CD4-positive, alpha-beta T cell (primary cell): ENCODE results near the gene PTPRCAP. TPM values are rescaled to one million over a fixed set of nuclear protein-coding genes. Genes with fewer than 3 reads are reported as not detected.

Source experiments
- ATAC-seq: fragments of 200-7000 bp; cut with Tn5 transposase; one replicate; pipeline ENCODE4 v1.10.0; 2022; ENCODE audit warnings: mild to moderate bottlenecking; ENCODE audit not compliant: poor library complexity
- CTCF ChIA-PET: fragments of 350-600 bp; sonication (Branson Sonifier 250); formaldehyde crosslinking; loops from one replicate; lab custom pipeline; 2021; ENCODE audit warnings: antibody characterized with exemption, inconsistent platforms; lab: Charles Lee
- POLR2A ChIA-PET: fragments of 350-600 bp; sonication (Branson Sonifier 250); formaldehyde crosslinking; loops from one replicate; lab custom pipeline; 2021; ENCODE audit warnings: antibody characterized with exemption, inconsistent platforms; lab: Charles Lee
- DNase-seq, 14 experiments: peaks; one replicate each; pipeline ENCODE4 v3.0.0-alpha.2; 2013 to 2020; ENCODE audit warnings: mixed read lengths in 2 of 14
- H3K27ac ChIP-seq, 2 donors: one replicate each; pipeline versions ENCODE4 v1.5.1 to v1.7.0; 2013; ENCODE audit warnings: low read length in 2 of 2, low read depth in 1 of 2, mild to moderate bottlenecking in 1 of 2
- H3K27me3 ChIP-seq, 2 experiments: 1 replicate in 1 of 2; 2 replicates in 1 of 2; pipeline versions ENCODE4 v1.6.1 to v1.7.0; 2013; ENCODE audit warnings: low read length in 2 of 2, control low read depth in 1 of 2, mild to moderate bottlenecking in 1 of 2, moderate library complexity in 1 of 2; ENCODE audit not compliant: insufficient read depth in 2 of 2, control insufficient read depth in 1 of 2
- H3K36me3 ChIP-seq: one replicate; pipeline ENCODE4 v1.6.1; 2013; ENCODE audit warnings: low read length, control low read depth; ENCODE audit not compliant: insufficient read depth
- H3K4me1 ChIP-seq: one replicate; pipeline ENCODE4 v1.6.1; 2013; ENCODE audit warnings: low read length, control low read depth; ENCODE audit not compliant: insufficient read depth
- H3K4me3 ChIP-seq: one replicate; pipeline ENCODE4 v1.5.1; 2013; ENCODE audit warnings: mild to moderate bottlenecking, low read length, moderate library complexity
- H3K9me3 ChIP-seq, 2 experiments: 1 replicate in 1 of 2; 2 replicates in 1 of 2; pipeline versions ENCODE4 v1.6.1 to v1.7.0; 2013; ENCODE audit warnings: low read length in 2 of 2, mild to moderate bottlenecking in 2 of 2, control low read depth in 1 of 2, moderate library complexity in 1 of 2; ENCODE audit not compliant: control insufficient read depth in 1 of 2, insufficient read depth in 1 of 2
- H3K27ac Mint-ChIP-seq: one replicate; pipeline ENCODE4 v1.8.0; 2020; ENCODE audit warnings: mixed read lengths
- H3K27me3 Mint-ChIP-seq: one replicate; pipeline ENCODE4 v1.8.0; 2021; ENCODE audit warnings: mixed read lengths
- H3K36me3 Mint-ChIP-seq: one replicate; pipeline ENCODE4 v1.8.0; 2021; ENCODE audit warnings: low read depth, mixed read lengths
- H3K4me1 Mint-ChIP-seq: one replicate; pipeline ENCODE4 v1.8.0; 2021; ENCODE audit warnings: low read depth, mixed read lengths
- H3K4me3 Mint-ChIP-seq: one replicate; pipeline ENCODE4 v1.8.0; 2020; ENCODE audit warnings: mild to moderate bottlenecking, mixed read lengths
- H3K9me3 Mint-ChIP-seq: one replicate; pipeline ENCODE4 v1.8.0; 2020; ENCODE audit warnings: mixed read lengths
- CTCF ChIP-seq: fragments of 200-600 bp; IDR thresholded peaks from one replicate; pipeline ENCODE4 v1.8.0; 2022; ENCODE audit warnings: antibody characterized with exemption, mild to moderate bottlenecking
- intact Hi-C, 2 experiments: fragments of 100-400 bp; cut with DNase I in 1 of 2; cut with micrococcal nuclease in 1 of 2; formaldehyde crosslinking; loops; one replicate each; pipeline versions ENCODE4 v1.15.1 to v1.9.0; 2023 to 2025; cut with DNase I, micrococcal nuclease
- total RNA-seq, 174 experiments: library from RNA in 2 of 174; stranded (reverse) in 2 of 174; gene quantifications; one replicate each; pipeline ENCODE4 v1.2.3 and lab custom pipeline; 2021 to 2026

The PTPRCAP gene
- total RNA-seq, 2 experiments from 2014 or later: 129 to 134 TPM

GRCh38 chr11:67390947-67391303, 46.6 kb downstream of the PTPRCAP start:
- Histone ChIP-seq H3K9me3 (no peaks in the 10 kb centered on the region), H3K27ac (peak overlapping the region; percentile 55 to 77), H3K4me3 (peak overlapping the region; percentile 90), H3K4me1 (peaks cover 36% of the 10 kb centered on the region), H3K27me3 (no peaks in the 10 kb centered on the region), H3K36me3 (peaks cover 15% of the 10 kb centered on the region)
- peak overlapping the region; percentile 88 for H3K4me3 Mint-ChIP-seq
- ChIA-PET CTCF (interaction anchor here (0.6 to 2.7 kb wide), 8 partner anchors 9 to 115 kb away, joined by 3 to 16 read pairs (median 6); partner anchors contain the start of genes PITPNM1 and PPP1CA), POLR2A (interaction anchor here (0.8 to 3.0 kb wide), 14 partner anchors 8 to 102 kb away, joined by 3 to 61 read pairs (median 8); partner anchors contain the start of genes AIP, ANKRD13D, POLD4 and PPP1CA)
- H3K36me3 Mint-ChIP-seq: no peaks in the 10 kb centered on the region
- H3K9me3 Mint-ChIP-seq: no peaks in the 10 kb centered on the region
- H3K27ac Mint-ChIP-seq: peak overlapping the region; percentile 76
- no peak for ATAC-seq
- intact Hi-C loops: loop anchor here in 1 of 2 experiments (1.0 to 10.0 kb wide), 4 partner anchors 37 to 214 kb away; partner anchors contain the start of genes NDUFV1, RPS6KB2 and TMEM134
- TF ChIP-seq CTCF: no peak
- DNase-seq: no peak
- H3K4me1 Mint-ChIP-seq: peaks cover 33% of the 10 kb centered on the region
- no peaks in the 10 kb centered on the region for H3K27me3 Mint-ChIP-seq

GRCh38 chr11:67389477-67389876, 48.0 kb downstream of the PTPRCAP start:
- Mint-ChIP-seq H3K4me1 (peaks cover 33% of the 10 kb centered on the region), H3K27ac (peak overlapping the region; percentile 57), H3K36me3 (no peaks in the 10 kb centered on the region), H3K9me3 (no peaks in the 10 kb centered on the region), H3K27me3 (no peaks in the 10 kb centered on the region), H3K4me3 (peak overlapping the region; percentile 86)
- Histone ChIP-seq H3K36me3 (peaks cover 11% of the 10 kb centered on the region), H3K4me1 (peaks cover 32% of the 10 kb centered on the region), H3K27ac (no peak overlapping the region), H3K27me3 (no peaks in the 10 kb centered on the region), H3K9me3 (no peaks in the 10 kb centered on the region), H3K4me3 (no peak overlapping the region)
- POLR2A ChIA-PET: interaction anchor here (0.6 to 1.6 kb wide), 3 partner anchors 14 to 48 kb away, joined by 3 to 4 read pairs (median 3); partner anchors contain the start of genes PTPRCAP and TBC1D10C
- TF ChIP-seq CTCF: peak; percentile 69
- CTCF ChIA-PET: interaction anchor here (0.6 to 2.2 kb wide), 13 partner anchors 12 to 119 kb away, joined by 3 to 9 read pairs (median 3); partner anchors contain the start of genes CDK2AP2, PITPNM1, POLD4 and PPP1CA
- intact Hi-C loops: loop anchor here (1.0 to 10.0 kb wide), 2 partner anchors 117 to 275 kb away; partner anchors contain the start of gene KDM2A (in 1 of the 2)
- peak; percentile 44 for ATAC-seq
- peak in 12 of 14 experiments; percentile 37 to 74 (median 52) for DNase-seq

- Histone ChIP-seq H3K27me3 (no peaks in the 10 kb centered on the region), H3K27ac (no peak overlapping the region), H3K36me3 (no peaks in the 10 kb centered on the region), H3K4me3 (no peak overlapping the region), H3K4me1 (peaks cover 28% of the 10 kb centered on the region), H3K9me3 (no peaks in the 10 kb centered on the region)
- Mint-ChIP-seq H3K27me3 (peaks cover 1% of the 10 kb centered on the region), H3K27ac (no peak overlapping the region), H3K9me3 (no peaks in the 10 kb centered on the region), H3K4me1 (peaks cover 26% of the 10 kb centered on the region), H3K36me3 (no peaks in the 10 kb centered on the region), H3K4me3 (peak overlapping the region; percentile 62)
- no peak for ATAC-seq
- ChIA-PET POLR2A (interaction anchor here (1.2 to 2.1 kb wide), 3 partner anchors 13 to 34 kb away, joined by 3 to 8 read pairs (median 6); partner anchors contain the start of gene POLD4), CTCF (interaction anchor here (0.6 to 1.3 kb wide), 4 partner anchors 8 to 155 kb away, joined by 3 to 4 read pairs (median 3); partner anchors contain the start of gene PPP1CA)
- TF ChIP-seq CTCF: no peak
- DNase-seq: no peak
- intact Hi-C loops: loop anchor here in 1 of 2 experiments (10.0 kb wide), 1 partner anchor 273 kb away; the partner anchor contains the start of gene KDM2A
Observed at GRCh38 chr11:67387518-67387917, 50.0 kb downstream of the PTPRCAP start.
